Activated naive CD4-positive, alpha-beta T cell treated with anti-CD3 and anti-CD28 coated beads, Interleukin-2, amount 50 U/mL, for 24 hours (primary cell): ENCODE data around the gene UNC13C.

Experiments
- H3K27ac Mint-ChIP-seq: one replicate; pipeline ENCODE4 v1.8.0; 2021; ENCODE audit warnings: mild to moderate bottlenecking, mixed read lengths
- H3K27me3 Mint-ChIP-seq: one replicate; pipeline ENCODE4 v1.8.0; 2021; ENCODE audit warnings: mixed read lengths
- H3K36me3 Mint-ChIP-seq: one replicate; pipeline ENCODE4 v1.8.0; 2021; ENCODE audit warnings: mixed read lengths
- H3K4me1 Mint-ChIP-seq: one replicate; pipeline ENCODE4 v1.8.0; 2021; ENCODE audit warnings: mixed read lengths
- H3K4me3 Mint-ChIP-seq: one replicate; pipeline ENCODE4 v1.8.0; 2021; ENCODE audit warnings: mild to moderate bottlenecking, mixed read lengths
- H3K9me3 Mint-ChIP-seq: one replicate; pipeline ENCODE4 v1.8.0; 2021; ENCODE audit warnings: mixed read lengths

UNC13C gene

GRCh38 chr15:54605556-54605955 lies 627.3 kb downstream of the UNC13C start:
- Mint-ChIP-seq H3K4me1 (no peaks in the 10 kb centered on the region), H3K4me3 (no peak overlapping the region), H3K27me3 (peaks cover 2% of the 10 kb centered on the region), H3K9me3 (no peaks in the 10 kb centered on the region), H3K36me3 (no peaks in the 10 kb centered on the region), H3K27ac (no peak overlapping the region)

GRCh38 chr15:54608876-54609835 lies 630.9 kb downstream of the UNC13C start:
- Mint-ChIP-seq H3K9me3 (no peaks in the 10 kb centered on the region), H3K4me1 (no peaks in the 10 kb centered on the region), H3K27me3 (no peaks in the 10 kb centered on the region), H3K36me3 (no peaks in the 10 kb centered on the region), H3K4me3 (no peak overlapping the region), H3K27ac (no peak overlapping the region)

GRCh38 chr15:54618120-54618519 lies 639.9 kb downstream of the UNC13C start:
- no peaks in the 10 kb centered on the region for H3K4me1 Mint-ChIP-seq

GRCh38 chr15:54619180-54619579 lies 640.9 kb downstream of the UNC13C start:
- Mint-ChIP-seq H3K4me1 (no peaks in the 10 kb centered on the region), H3K36me3 (no peaks in the 10 kb centered on the region), H3K27ac (no peak overlapping the region), H3K27me3 (peaks cover 5% of the 10 kb centered on the region), H3K4me3 (no peak overlapping the region), H3K9me3 (no peaks in the 10 kb centered on the region)

More at GRCh38 chr15:54618120-54618519, 639.9 kb downstream of the UNC13C start:
- H3K9me3 Mint-ChIP-seq = no peaks in the 10 kb centered on the region
- H3K27me3 Mint-ChIP-seq = peaks cover 3% of the 10 kb centered on the region
- H3K27ac Mint-ChIP-seq = no peak overlapping the region
- H3K36me3 Mint-ChIP-seq = no peaks in the 10 kb centered on the region
- no peak overlapping the region for H3K4me3 Mint-ChIP-seq

GRCh38 chr15:54620916-54621315 lies 642.7 kb downstream of the UNC13C start:
- Mint-ChIP-seq H3K9me3 (no peaks in the 10 kb centered on the region), H3K4me1 (no peaks in the 10 kb centered on the region), H3K4me3 (no peak overlapping the region), H3K36me3 (no peaks in the 10 kb centered on the region), H3K27ac (no peak overlapping the region), H3K27me3 (peaks cover 3% of the 10 kb centered on the region)

GRCh38 chr15:54636147-54636546 lies 657.9 kb downstream of the UNC13C start:
- H3K27me3 Mint-ChIP-seq = peaks cover 1% of the 10 kb centered on the region
- H3K4me3 Mint-ChIP-seq = no peak overlapping the region
- no peaks in the 10 kb centered on the region for H3K4me1 Mint-ChIP-seq
- H3K9me3 Mint-ChIP-seq = peaks cover 22% of the 10 kb centered on the region
- H3K36me3 Mint-ChIP-seq = no peaks in the 10 kb centered on the region
- no peak overlapping the region for H3K27ac Mint-ChIP-seq

GRCh38 chr15:54638666-54639065 lies 660.4 kb downstream of the UNC13C start:
- no peaks in the 10 kb centered on the region for H3K4me1 Mint-ChIP-seq
- no peak overlapping the region for H3K27ac Mint-ChIP-seq
- H3K4me3 Mint-ChIP-seq = no peak overlapping the region
- H3K9me3 Mint-ChIP-seq = peaks cover 22% of the 10 kb centered on the region
- H3K36me3 Mint-ChIP-seq = no peaks in the 10 kb centered on the region
- H3K27me3 Mint-ChIP-seq = peaks cover 1% of the 10 kb centered on the region

- H3K27ac Mint-ChIP-seq = no peak overlapping the region
- H3K9me3 Mint-ChIP-seq = peaks cover 22% of the 10 kb centered on the region
- H3K27me3 Mint-ChIP-seq = peaks cover 1% of the 10 kb centered on the region
- H3K4me3 Mint-ChIP-seq = no peak overlapping the region
- no peaks in the 10 kb centered on the region for H3K4me1 Mint-ChIP-seq
- no peaks in the 10 kb centered on the region for H3K36me3 Mint-ChIP-seq
These were observed 662.6 kb downstream of the UNC13C start for GRCh38 chr15:54640873-54641272.

- Mint-ChIP-seq H3K36me3 (peaks cover 2% of the 10 kb centered on the region), H3K27ac (no peak overlapping the region), H3K27me3 (peaks cover under 1% of the 10 kb centered on the region), H3K4me1 (no peaks in the 10 kb centered on the region), H3K4me3 (no peak overlapping the region), H3K9me3 (peaks cover 20% of the 10 kb centered on the region)
These were observed 666.6 kb downstream of the UNC13C start for GRCh38 chr15:54644796-54645195.

GRCh38 chr15:54659646-54660045 lies 681.4 kb downstream of the UNC13C start:
- H3K9me3 Mint-ChIP-seq = no peaks in the 10 kb centered on the region
- H3K27ac Mint-ChIP-seq = no peak overlapping the region
- peaks cover 6% of the 10 kb centered on the region for H3K27me3 Mint-ChIP-seq
- H3K4me3 Mint-ChIP-seq = no peak overlapping the region
- H3K4me1 Mint-ChIP-seq = no peaks in the 10 kb centered on the region
- no peaks in the 10 kb centered on the region for H3K36me3 Mint-ChIP-seq

- no peaks in the 10 kb centered on the region for H3K36me3 Mint-ChIP-seq
- H3K27ac Mint-ChIP-seq = no peak overlapping the region
- H3K4me3 Mint-ChIP-seq = no peak overlapping the region
- H3K27me3 Mint-ChIP-seq = peaks cover 6% of the 10 kb centered on the region
- H3K4me1 Mint-ChIP-seq = no peaks in the 10 kb centered on the region
- H3K9me3 Mint-ChIP-seq = no peaks in the 10 kb centered on the region
These were observed 682.1 kb downstream of the UNC13C start for GRCh38 chr15:54660356-54660755.

- no peaks in the 10 kb centered on the region for H3K36me3 Mint-ChIP-seq
- no peak overlapping the region for H3K27ac Mint-ChIP-seq
- H3K4me1 Mint-ChIP-seq = no peaks in the 10 kb centered on the region
- H3K9me3 Mint-ChIP-seq = peaks cover 19% of the 10 kb centered on the region
- H3K4me3 Mint-ChIP-seq = no peak overlapping the region
- H3K27me3 Mint-ChIP-seq = no peaks in the 10 kb centered on the region
These were observed 697.0 kb downstream of the UNC13C start for GRCh38 chr15:54675241-54675640.

GRCh38 chr15:54681584-54681983 lies 703.3 kb downstream of the UNC13C start:
- no peaks in the 10 kb centered on the region for H3K27me3 Mint-ChIP-seq
- no peaks in the 10 kb centered on the region for H3K4me1 Mint-ChIP-seq
- no peaks in the 10 kb centered on the region for H3K36me3 Mint-ChIP-seq
- no peak overlapping the region for H3K27ac Mint-ChIP-seq
- H3K4me3 Mint-ChIP-seq = no peak overlapping the region
- no peaks in the 10 kb centered on the region for H3K9me3 Mint-ChIP-seq
